Liver (tissue), 9 donors: Measurements from ENCODE around the gene HLA-G. TPM values are rescaled to one million over a fixed set of nuclear protein-coding genes. Genes with fewer than 3 reads are reported as not detected.

Experiments used
- DNase-seq: peaks from one replicate; pipeline ENCODE4 v3.0.0-alpha.2; 2017; ENCODE audit warnings: low spot score
- H3K27ac ChIP-seq, 2 donors: one replicate each; pipeline ENCODE4 v1.7.0; 2013; ENCODE audit warnings: inconsistent platforms in 2 of 2, low read length in 2 of 2, control low read depth in 1 of 2, low read depth in 1 of 2, mild to moderate bottlenecking in 1 of 2
- H3K27me3 ChIP-seq, 4 donors: one replicate each; pipeline versions ENCODE4 v1.6.1 to v1.7.0; 2013; ENCODE audit warnings: low read length in 3 of 4, inconsistent platforms in 1 of 4, mild to moderate bottlenecking in 1 of 4, moderate library complexity in 1 of 4; ENCODE audit not compliant: control insufficient read depth in 4 of 4, insufficient read depth in 4 of 4
- H3K36me3 ChIP-seq, 4 donors: one replicate each; pipeline versions ENCODE4 v1.6.1 to v1.7.0; 2013; ENCODE audit warnings: low read length in 3 of 4, mild to moderate bottlenecking in 3 of 4, low read depth in 1 of 4, moderate library complexity in 1 of 4; ENCODE audit not compliant: control insufficient read depth in 4 of 4, insufficient read depth in 3 of 4
- H3K4me1 ChIP-seq, 4 donors: one replicate each; pipeline versions ENCODE4 v1.6.1 to v1.7.0; 2013; ENCODE audit warnings: low read length in 3 of 4, mild to moderate bottlenecking in 3 of 4, moderate library complexity in 1 of 4; ENCODE audit not compliant: control insufficient read depth in 4 of 4, insufficient read depth in 4 of 4
- H3K4me3 ChIP-seq, 3 donors: one replicate each; pipeline versions ENCODE4 v1.6.1 to v1.7.0; 2013; ENCODE audit warnings: low read length in 3 of 3, control low read depth in 1 of 3, low read depth in 1 of 3, mild to moderate bottlenecking in 1 of 3
- H3K9ac ChIP-seq, 2 donors: one replicate each; pipeline ENCODE4 v1.7.0; 2013; ENCODE audit warnings: low read length in 2 of 2, mild to moderate bottlenecking in 2 of 2, moderate library complexity in 2 of 2, control low read depth in 1 of 2, low read depth in 1 of 2
- H3K9me3 ChIP-seq, 4 donors: one replicate each; pipeline versions ENCODE4 v1.6.1 to v1.7.0; 2013; ENCODE audit warnings: low read length in 3 of 4; ENCODE audit not compliant: control insufficient read depth in 4 of 4
- ATF3 ChIP-seq: IDR thresholded peaks from 2 replicates; pipeline ENCODE4 v1.6.1; 2016; ENCODE audit warnings: antibody characterized with exemption
- EGR1 ChIP-seq, 2 donors: IDR thresholded peaks; 2 replicates each; pipeline ENCODE4 v1.6.1; 2016 to 2018; ENCODE audit warnings: antibody characterized with exemption in 2 of 2, low read depth in 2 of 2
- FOXA1 ChIP-seq: IDR thresholded peaks from 2 replicates; pipeline ENCODE4 v1.6.1; 2016; ENCODE audit warnings: antibody characterized with exemption
- FOXA2 ChIP-seq: IDR thresholded peaks from 2 replicates; pipeline ENCODE4 v1.6.1; 2016; ENCODE audit warnings: antibody characterized with exemption
- GABPA ChIP-seq, 2 donors: IDR thresholded peaks in 1 of 2; conservative IDR thresholded peaks in 1 of 2; 2 replicates each; pipeline ENCODE4 v1.6.1; 2016; ENCODE audit warnings: antibody characterized with exemption in 2 of 2, mild to moderate bottlenecking in 1 of 2, moderate library complexity in 1 of 2
- HNF4A ChIP-seq, 2 donors: conservative IDR thresholded peaks; 2 replicates each; pipeline ENCODE4 v1.6.1; 2016; ENCODE audit warnings: antibody characterized with exemption in 2 of 2, mild to moderate bottlenecking in 2 of 2
- HNF4G ChIP-seq: IDR thresholded peaks from 2 replicates; pipeline ENCODE4 v1.6.1; 2016; ENCODE audit warnings: antibody characterized with exemption
- JUND ChIP-seq, 2 donors: IDR thresholded peaks; 2 replicates each; pipeline ENCODE4 v1.6.1; 2016; ENCODE audit warnings: antibody characterized with exemption in 2 of 2
- NR2F2 ChIP-seq: IDR thresholded peaks from 2 replicates; pipeline ENCODE4 v1.6.1; 2016; ENCODE audit warnings: antibody characterized with exemption
- RAD21 ChIP-seq, 2 donors: IDR thresholded peaks; 2 replicates each; pipeline ENCODE4 v1.6.1; 2016; ENCODE audit warnings: antibody characterized with exemption in 2 of 2, mild to moderate bottlenecking in 2 of 2
- REST ChIP-seq: IDR thresholded peaks from 2 replicates; pipeline ENCODE4 v1.6.1; 2016; ENCODE audit warnings: antibody characterized with exemption, mild to moderate bottlenecking
- RXRA ChIP-seq, 2 donors: IDR thresholded peaks; 2 replicates each; pipeline ENCODE4 v1.6.1; 2017 to 2018; ENCODE audit warnings: antibody characterized with exemption in 2 of 2, mild to moderate bottlenecking in 1 of 2
- SP1 ChIP-seq: IDR thresholded peaks from 2 replicates; pipeline ENCODE4 v1.6.1; 2018; ENCODE audit warnings: antibody characterized with exemption, mild to moderate bottlenecking
- TAF1 ChIP-seq: conservative IDR thresholded peaks from 2 replicates; pipeline ENCODE4 v1.6.1; 2016; ENCODE audit warnings: antibody characterized with exemption, mild to moderate bottlenecking
- YY1 ChIP-seq: IDR thresholded peaks from 2 replicates; pipeline ENCODE4 v1.6.1; 2016; ENCODE audit warnings: antibody characterized with exemption, mild to moderate bottlenecking
- ZBTB33 ChIP-seq: IDR thresholded peaks from 2 replicates; pipeline ENCODE4 v1.6.1; 2016; ENCODE audit warnings: antibody characterized with exemption
- WGBS: extraction: QIAGEN DNeasy Blood & Tissue Kit; methylation state at CpG from one replicate; pipeline ENCODE4 v1.1.7; 2013; 5-methylcytosine and 5-hydroxymethylcytosine counted together
- polyA plus RNA-seq, 2 donors: library from polyadenylated mRNA; stranded (reverse) in 1 of 2; unstranded in 1 of 2; fragments of 200-250 nt in 1 of 2; fragments of >200 nt in 1 of 2; fragmentation: Nextera tagmentation in 1 of 2; extraction: Ambion mirVana in 1 of 2; gene quantifications; one replicate each; pipeline versions ENCODE4 v1.2.1 to v1.2.3, GENCODE V29; 2013 to 2015
- total RNA-seq, 2 donors: library from RNA; depleted of rRNA; stranded (reverse); fragments of >200 nt; gene quantifications; one replicate each; pipeline ENCODE4 v1.2.3, GENCODE V29; 2014
- TF ChIP-seq, protein P1 (sequence below): IDR thresholded peaks from 2 replicates; pipeline ENCODE4 v1.6.1; 2016; ENCODE audit warnings: antibody characterized with exemption
- TF ChIP-seq, protein P2 (sequence below): fragments of 150-350 bp; IDR thresholded peaks from 2 replicates; pipeline ENCODE4 v1.5.1; 2017; ENCODE audit warnings: improper control_type of control experiment, low read depth, low read length; ENCODE audit not compliant: missing input control
- donor health status: healthy.
- donor health status: healthy.
- donor health status: healthy.
- donor health status: healthy.
- donor health status: healthy.

Gene HLA-G
- total and polyA plus RNA-seq, 4 donors, result 0.79 TPM; not detected in 3

DNA sequence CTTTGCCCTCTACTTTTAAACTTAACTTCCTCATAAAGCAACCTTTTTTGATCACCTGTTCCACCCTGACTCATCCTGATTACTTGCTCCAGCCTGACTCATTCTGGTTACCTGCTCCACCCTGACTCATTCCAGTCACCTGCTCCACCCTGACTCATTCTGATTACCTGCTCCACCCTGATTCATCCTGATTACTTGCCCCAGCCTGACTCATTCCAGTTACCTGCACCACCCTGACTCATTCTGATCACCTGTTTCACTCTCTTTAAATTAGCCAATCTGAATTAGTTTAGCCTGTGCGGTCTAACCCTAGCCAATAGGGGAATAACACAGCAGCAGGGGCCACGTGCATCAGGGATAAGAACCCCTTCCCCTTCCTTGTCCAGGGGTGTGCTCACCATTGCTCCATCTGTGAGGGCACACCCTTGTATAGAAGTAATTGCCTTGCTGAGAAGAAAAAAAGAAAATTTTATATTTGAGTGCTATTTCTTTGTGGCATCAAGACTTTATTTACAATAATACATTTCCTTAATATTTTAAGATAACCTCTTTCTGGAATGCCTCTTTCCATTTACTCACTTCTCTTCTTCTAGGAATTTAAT is 17.9 kb downstream of the HLA-G start:
- no peak overlapping the region for H3K4me3 ChIP-seq
- no peak overlapping the region for H3K27ac ChIP-seq
- H3K4me1 ChIP-seq, result peaks cover 0 to 4% (median 2%) of the 10 kb centered on the region in 4 donors
- H3K27me3 ChIP-seq, result peaks cover 0 to 7% (median 1%) of the 10 kb centered on the region in 4 donors
- H3K9ac ChIP-seq, result no peak overlapping the region
- TF ChIP-seq, protein P1, sequence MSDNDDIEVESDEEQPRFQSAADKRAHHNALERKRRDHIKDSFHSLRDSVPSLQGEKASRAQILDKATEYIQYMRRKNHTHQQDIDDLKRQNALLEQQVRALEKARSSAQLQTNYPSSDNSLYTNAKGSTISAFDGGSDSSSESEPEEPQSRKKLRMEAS, result no peak
- TF ChIP-seq TAF1 (no peak), SP1 (no peak), HNF4G (no peak), YY1 (no peak), REST (no peak), ATF3 (no peak), NR2F2 (no peak), FOXA1 (no peak), GABPA (IDR thresholded peaks at IDR 0.05 in 1 of 2, conservative IDR thresholded peaks at IDR 0.05 in 1 of 2) (no peak), JUND (IDR thresholded peaks at IDR 0.05) (no peak), RAD21 (IDR thresholded peaks at IDR 0.05) (no peak), FOXA2 (no peak), EGR1 (IDR thresholded peaks at IDR 0.05; ENCODE audit: low read depth in 2 of 2) (no peak), RXRA (IDR thresholded peaks at IDR 0.05) (no peak), ZBTB33 (no peak), HNF4A (conservative IDR thresholded peaks at IDR 0.05) (no peak)
- TF ChIP-seq, protein P2, sequence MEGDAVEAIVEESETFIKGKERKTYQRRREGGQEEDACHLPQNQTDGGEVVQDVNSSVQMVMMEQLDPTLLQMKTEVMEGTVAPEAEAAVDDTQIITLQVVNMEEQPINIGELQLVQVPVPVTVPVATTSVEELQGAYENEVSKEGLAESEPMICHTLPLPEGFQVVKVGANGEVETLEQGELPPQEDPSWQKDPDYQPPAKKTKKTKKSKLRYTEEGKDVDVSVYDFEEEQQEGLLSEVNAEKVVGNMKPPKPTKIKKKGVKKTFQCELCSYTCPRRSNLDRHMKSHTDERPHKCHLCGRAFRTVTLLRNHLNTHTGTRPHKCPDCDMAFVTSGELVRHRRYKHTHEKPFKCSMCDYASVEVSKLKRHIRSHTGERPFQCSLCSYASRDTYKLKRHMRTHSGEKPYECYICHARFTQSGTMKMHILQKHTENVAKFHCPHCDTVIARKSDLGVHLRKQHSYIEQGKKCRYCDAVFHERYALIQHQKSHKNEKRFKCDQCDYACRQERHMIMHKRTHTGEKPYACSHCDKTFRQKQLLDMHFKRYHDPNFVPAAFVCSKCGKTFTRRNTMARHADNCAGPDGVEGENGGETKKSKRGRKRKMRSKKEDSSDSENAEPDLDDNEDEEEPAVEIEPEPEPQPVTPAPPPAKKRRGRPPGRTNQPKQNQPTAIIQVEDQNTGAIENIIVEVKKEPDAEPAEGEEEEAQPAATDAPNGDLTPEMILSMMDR, result no peak
- 73% methylated on average over 2 of the region's 2 CpGs for WGBS
- H3K36me3 ChIP-seq, result no peaks in the 10 kb centered on the region
- DNase-seq, result no peak
- no peaks in the 10 kb centered on the region for H3K9me3 ChIP-seq
